IMR-90 (cell line): ENCODE data around the gene TEX52. TPM values are rescaled to one million over a fixed set of nuclear protein-coding genes. Genes with fewer than 3 reads are reported as not detected.

Experiments
- ATAC-seq: fragments of 200-7000 bp; cut with Tn5 transposase; 2 replicates; pipeline ENCODE4 v1.9.1; 2020; ENCODE audit warnings: low read depth, mild to moderate bottlenecking, moderate library complexity
- BruUV-seq: library from RNA; stranded (reverse); fragments of 400-500 nt; replicated peaks from 2 replicates; lab custom pipeline; 2021; lab: Mats Ljungman, UMichigan
- CTCF ChIA-PET: fragments of 300-600 bp; formaldehyde crosslinking; extraction: SDS; loops from one replicate; lab custom pipeline; 2021; ENCODE audit warnings: antibody characterized with exemption; lab: Yijun Ruan, JAX
- POLR2A ChIA-PET: fragments of 300-600 bp; sonication (Branson Sonifier 250); formaldehyde crosslinking; loops from one replicate; lab custom pipeline; 2022; ENCODE audit warnings: antibody characterized with exemption; ENCODE audit not compliant: unreplicated experiment; lab: Charles Lee
- DNase-seq: peaks from one replicate; pipeline ENCODE4 v3.0.0; 2013
- H2AFZ ChIP-seq: replicated peaks from 2 replicates; pipeline ENCODE3; 2013; ENCODE audit warnings: low read length, mild to moderate bottlenecking; ENCODE audit not compliant: poor library complexity
- H2AK5ac ChIP-seq: 2 replicates; pipeline ENCODE4 v1.6.1; 2013; ENCODE audit warnings: low read depth, low read length, inconsistent platforms
- H2AK9ac ChIP-seq: replicated peaks from 2 replicates; pipeline ENCODE3; 2013; ENCODE audit warnings: mild to moderate bottlenecking, low read depth, low read length, moderate library complexity; ENCODE audit not compliant: poor library complexity
- H2BK120ac ChIP-seq: 2 replicates; pipeline ENCODE4 v1.6.1; 2013; ENCODE audit warnings: low read depth, low read length, inconsistent platforms
- H2BK15ac ChIP-seq: 3 replicates; pipeline ENCODE4 v1.6.1; 2013; ENCODE audit warnings: low read depth, low read length, inconsistent platforms
- H2BK20ac ChIP-seq: 2 replicates; pipeline ENCODE4 v1.6.1; 2013; ENCODE audit warnings: low read depth, mild to moderate bottlenecking, inconsistent platforms, low read length, moderate library complexity
- H2BK5ac ChIP-seq: 2 replicates; pipeline ENCODE4 v1.6.1; 2013; ENCODE audit warnings: mild to moderate bottlenecking, low read depth, low read length, inconsistent platforms; ENCODE audit not compliant: poor library complexity, severe bottlenecking
- H3K14ac ChIP-seq: replicated peaks from 2 replicates; pipeline ENCODE4 v1.6.1; 2013; ENCODE audit warnings: low read depth, low read length, inconsistent platforms
- H3K18ac ChIP-seq: 2 replicates; pipeline ENCODE4 v1.6.1; 2013; ENCODE audit warnings: low read depth, low read length, control low read depth
- H3K23ac ChIP-seq: 2 replicates; pipeline ENCODE4 v1.6.1; 2013; ENCODE audit warnings: low read depth, low read length, inconsistent platforms
- H3K27ac ChIP-seq: 2 replicates; pipeline ENCODE4 v1.5.1; 2013; ENCODE audit warnings: mild to moderate bottlenecking, control low read depth, low read length; ENCODE audit not compliant: insufficient read depth
- H3K27me3 ChIP-seq: 2 replicates; pipeline ENCODE4 v1.6.1; 2013; ENCODE audit warnings: low read length; ENCODE audit not compliant: control insufficient read depth, insufficient read depth
- H3K36me3 ChIP-seq: 2 replicates; pipeline ENCODE4 v1.6.1; 2013; ENCODE audit warnings: low read length, mixed read lengths; ENCODE audit not compliant: control insufficient read depth, insufficient read depth
- H3K4ac ChIP-seq: 2 replicates; pipeline ENCODE4 v1.6.1; 2013; ENCODE audit warnings: low read depth, low read length, inconsistent platforms
- H3K4me1 ChIP-seq: 2 replicates; pipeline ENCODE4 v1.6.1; 2013; ENCODE audit warnings: low read length, mixed read lengths; ENCODE audit not compliant: control insufficient read depth, insufficient read depth
- H3K4me2 ChIP-seq: 2 replicates; pipeline ENCODE4 v1.6.1; 2013; ENCODE audit warnings: low read depth, mild to moderate bottlenecking, control low read depth, low read length, moderate library complexity
- H3K4me3 ChIP-seq: 2 replicates; pipeline ENCODE4 v1.5.1; 2013; ENCODE audit warnings: low read depth, mild to moderate bottlenecking, control low read depth, low read length, moderate library complexity; ENCODE audit not compliant: insufficient read depth
- H3K56ac ChIP-seq: 2 replicates; pipeline ENCODE4 v1.6.1; 2013; ENCODE audit warnings: low read length, inconsistent platforms; ENCODE audit not compliant: insufficient read depth; ENCODE audit errors: extremely low read depth
- H3K79me1 ChIP-seq, 2 experiments: 2 replicates each; pipeline ENCODE4 v1.6.1; 2013; ENCODE audit warnings: low read length in 2 of 2, inconsistent platforms in 1 of 2, low read depth in 1 of 2
- H3K9ac ChIP-seq: 2 replicates; pipeline ENCODE4 v1.6.1; 2013; ENCODE audit warnings: low read depth, low read length, control low read depth
- H3K9me1 ChIP-seq: 2 replicates; pipeline ENCODE4 v1.6.1; 2013; ENCODE audit warnings: low read length, inconsistent platforms; ENCODE audit not compliant: insufficient read depth
- H3K9me3 ChIP-seq: 2 replicates; pipeline ENCODE4 v1.6.1; 2013; ENCODE audit warnings: low read length; ENCODE audit not compliant: control insufficient read depth, insufficient read depth
- H4K20me1 ChIP-seq: 2 replicates; pipeline ENCODE4 v1.6.1; 2013; ENCODE audit warnings: low read length, inconsistent platforms; ENCODE audit not compliant: insufficient read depth
- H4K5ac ChIP-seq: 2 replicates; pipeline ENCODE4 v1.6.1; 2013; ENCODE audit warnings: mild to moderate bottlenecking, low read depth, low read length, control low read depth
- H4K8ac ChIP-seq, 2 experiments: 2 replicates each; pipeline ENCODE4 v1.6.1; 2013; ENCODE audit warnings: low read depth in 2 of 2, low read length in 2 of 2, control low read depth in 1 of 2, inconsistent platforms in 1 of 2
- H4K91ac ChIP-seq: 2 replicates; pipeline ENCODE4 v1.6.1; 2013; ENCODE audit warnings: low read depth, low read length, inconsistent platforms; ENCODE audit not compliant: insufficient read depth
- BHLHE40 ChIP-seq: fragments of 150-350 bp; IDR thresholded peaks from 2 replicates; pipeline ENCODE4 v1.6.1; 2016; ENCODE audit warnings: mild to moderate bottlenecking, low read depth, low read length
- CEBPB ChIP-seq: IDR thresholded peaks from 2 replicates; pipeline ENCODE4 v1.6.1; 2012; ENCODE audit warnings: low read depth, low read length, improper control_type of control experiment
- CHD1 ChIP-seq: IDR thresholded peaks from 2 replicates; pipeline ENCODE4 v1.6.1; 2012; ENCODE audit warnings: low read depth, low read length, improper control_type of control experiment
- CTCF ChIP-seq: conservative IDR thresholded peaks from 2 replicates; pipeline ENCODE4 v1.5.1; 2012; ENCODE audit warnings: mild to moderate bottlenecking, low read depth, low read length, improper control_type of control experiment
- ELK1 ChIP-seq: fragments of 150-350 bp; IDR thresholded peaks from 2 replicates; pipeline ENCODE4 v1.6.1; 2016; ENCODE audit warnings: low read depth, mild to moderate bottlenecking, low read length, moderate library complexity, borderline replicate concordance
- FOS ChIP-seq: fragments of 150-350 bp; IDR thresholded peaks from 2 replicates; pipeline ENCODE4 v1.6.1; 2016; ENCODE audit warnings: low read depth, low read length
- MAFK ChIP-seq: IDR thresholded peaks from 2 replicates; pipeline ENCODE4 v1.6.1; 2012; ENCODE audit warnings: low read depth, low read length, improper control_type of control experiment
- MAZ ChIP-seq: IDR thresholded peaks from 2 replicates; pipeline ENCODE4 v1.6.1; 2012; ENCODE audit warnings: low read depth, mild to moderate bottlenecking, low read length, improper control_type of control experiment, moderate library complexity, borderline replicate concordance
- MXI1 ChIP-seq: IDR thresholded peaks from 2 replicates; pipeline ENCODE4 v1.6.1; 2012; ENCODE audit warnings: low read depth, mild to moderate bottlenecking, low read length, moderate library complexity, borderline replicate concordance
- NFE2L2 ChIP-seq: fragments of 150-350 bp; IDR thresholded peaks from 2 replicates; pipeline ENCODE4 v1.6.1; 2016; ENCODE audit warnings: low read depth, mild to moderate bottlenecking, low read length
- POLR2A ChIP-seq: IDR thresholded peaks from 2 replicates; pipeline ENCODE4 v1.6.1; 2012; ENCODE audit warnings: mild to moderate bottlenecking, low read depth, low read length
- RAD21 ChIP-seq: IDR thresholded peaks from 2 replicates; pipeline ENCODE4 v1.6.1; 2012; ENCODE audit warnings: low read length, improper control_type of control experiment
- RCOR1 ChIP-seq: IDR thresholded peaks from 2 replicates; pipeline ENCODE4 v1.6.1; 2012; ENCODE audit warnings: mild to moderate bottlenecking, low read length, improper control_type of control experiment; ENCODE audit not compliant: insufficient replicate concordance
- RFX5 ChIP-seq: IDR thresholded peaks from 2 replicates; pipeline ENCODE4 v1.8.0; 2012; ENCODE audit warnings: low read depth, mild to moderate bottlenecking, low read length, moderate library complexity
- SMC3 ChIP-seq: fragments of 150-350 bp; IDR thresholded peaks from 2 replicates; pipeline ENCODE4 v1.6.1; 2016; ENCODE audit warnings: low read depth, mild to moderate bottlenecking, antibody characterized with exemption, low read length, moderate library complexity
- USF2 ChIP-seq: fragments of 150-350 bp; IDR thresholded peaks from 2 replicates; pipeline ENCODE4 v1.6.1; 2017; ENCODE audit warnings: mild to moderate bottlenecking, antibody characterized with exemption, low read length, low read depth
- WGBS, 2 experiments: methylation state at CpG; one replicate each; pipeline versions ENCODE4 v1.1.5 to v1.1.7; 2013; ENCODE audit warnings: missing lambda C conversion rate in 2 of 2; ENCODE audit not compliant: insufficient read length in 1 of 2; ENCODE audit errors: extremely low coverage in 2 of 2; 5-methylcytosine and 5-hydroxymethylcytosine counted together
- dilution Hi-C: fragments of 300-500 bp; cut with HindIII; formaldehyde crosslinking; loops from one replicate; pipeline ENCODE4 v1.14.3; 2018; ENCODE audit warnings: low sequenced_read_pairs; ENCODE audit not compliant: unreplicated experiment
- in situ Hi-C: fragments of 300-500 bp; cut with MboI; formaldehyde crosslinking; loops from 3 replicates; pipeline ENCODE4 v1.14.3; 2019; ENCODE audit warnings: low sequenced_read_pairs, inconsistent platforms, mixed read lengths
- intact Hi-C: fragments of 100-400 bp; cut with micrococcal nuclease; formaldehyde crosslinking; loops from 2 replicates; pipeline ENCODE4 v1.10.0; 2022
- polyA plus RNA-seq, 3 experiments: library from polyadenylated mRNA; depleted of rRNA; stranded (reverse); fragments of >200 nt; gene quantifications; 2 replicates each; pipeline ENCODE4 v1.2.3, GENCODE V29; 2012; ENCODE audit warnings: low replicate concordance in 1 of 3
- total RNA-seq: library from RNA; depleted of rRNA; stranded (reverse); fragments of >200 nt; gene quantifications from 2 replicates; pipeline ENCODE4 v1.2.3, GENCODE V29; 2012

The TEX52 gene
- total and polyA plus RNA-seq, 2 of the 4 experiments (the other 2 are of a cell fraction): not detected

GRCh38 chr12:2806700-2807099 lies 50.1 kb downstream of the TEX52 start:
- no peak overlapping the region for H3K4me3 ChIP-seq
- H3K9ac ChIP-seq: no peak overlapping the region
- no peak overlapping the region for H2AK9ac ChIP-seq
- no peak overlapping the region for H3K27ac ChIP-seq
- no peak overlapping the region for H2AK5ac ChIP-seq
- no peak overlapping the region for H2AFZ ChIP-seq
- no peaks in the 10 kb centered on the region for H3K27me3 ChIP-seq
- H3K56ac ChIP-seq: no peak overlapping the region
- no peak overlapping the region for H3K4me2 ChIP-seq
- H3K79me1 ChIP-seq: peaks cover 0 to 7% of the 10 kb centered on the region in 2 experiments; a peak in 3 of 4 replicates
- no peak overlapping the region for H2BK15ac ChIP-seq
- in situ Hi-C loops: no loop called here
- no TSS peak for BruUV-seq
- no peak for ATAC-seq
- no peak overlapping the region for H4K8ac ChIP-seq
- no peak overlapping the region for H4K5ac ChIP-seq
- no peak overlapping the region for H3K4ac ChIP-seq
- 100% methylated on average over 2 of the region's 6 CpGs; no CpG with 5 or more reads in 1 of the 2 experiments for WGBS, 2 experiments
- ChIA-PET CTCF (no interaction called here), POLR2A (no interaction called here)
- no peak overlapping the region for H2BK120ac ChIP-seq
- peaks cover 10% of the 10 kb centered on the region; the same call in 1 of the 2 replicates for H4K20me1 ChIP-seq
- H2BK20ac ChIP-seq: no peak overlapping the region
- no peak overlapping the region for H3K14ac ChIP-seq
- no peak overlapping the region for H2BK5ac ChIP-seq
- dilution Hi-C loops: no loop called here
- no peak overlapping the region for H4K91ac ChIP-seq
- H3K36me3 ChIP-seq: peaks cover 5% of the 10 kb centered on the region
- DNase-seq: no peak
- intact Hi-C loops: no loop called here
- 0 out of 2 replicates have a peak, but pooled peaks cover 13% of the 10 kb centered on the region for H3K9me1 ChIP-seq
- no peak overlapping the region for H3K23ac ChIP-seq
- no peak overlapping the region for H3K18ac ChIP-seq
- TF ChIP-seq RFX5 (no peak), MXI1 (no peak), CEBPB (no peak), RAD21 (no peak), ELK1 (no peak), MAFK (no peak), SMC3 (no peak), FOS (no peak), CTCF (no peak), RCOR1 (no peak), BHLHE40 (no peak), USF2 (no peak), POLR2A (no peak), MAZ (no peak), CHD1 (no peak), NFE2L2 (no peak)
- no peaks in the 10 kb centered on the region for H3K9me3 ChIP-seq
- peaks cover 13% of the 10 kb centered on the region for H3K4me1 ChIP-seq
